GM12864 (cell line): Measurements from ENCODE around the gene NME8.

Experiments
- DNase-seq: peaks from one replicate; pipeline ENCODE4 v3.0.0-alpha.2; 2011; ENCODE audit warnings: low read depth
- H3K4me3 ChIP-seq: 2 replicates; pipeline ENCODE4 v1.5.1; 2011; ENCODE audit warnings: mild to moderate bottlenecking, low read depth, low read length, control low read depth
- TF ChIP-seq, protein P1 (sequence below): IDR thresholded peaks from 2 replicates; pipeline ENCODE4 v1.5.1; 2011; ENCODE audit warnings: low read depth, mild to moderate bottlenecking, moderate library complexity, low read length, control low read depth, inconsistent platforms; ENCODE audit errors: missing control alignments

The NME8 gene

DNA sequence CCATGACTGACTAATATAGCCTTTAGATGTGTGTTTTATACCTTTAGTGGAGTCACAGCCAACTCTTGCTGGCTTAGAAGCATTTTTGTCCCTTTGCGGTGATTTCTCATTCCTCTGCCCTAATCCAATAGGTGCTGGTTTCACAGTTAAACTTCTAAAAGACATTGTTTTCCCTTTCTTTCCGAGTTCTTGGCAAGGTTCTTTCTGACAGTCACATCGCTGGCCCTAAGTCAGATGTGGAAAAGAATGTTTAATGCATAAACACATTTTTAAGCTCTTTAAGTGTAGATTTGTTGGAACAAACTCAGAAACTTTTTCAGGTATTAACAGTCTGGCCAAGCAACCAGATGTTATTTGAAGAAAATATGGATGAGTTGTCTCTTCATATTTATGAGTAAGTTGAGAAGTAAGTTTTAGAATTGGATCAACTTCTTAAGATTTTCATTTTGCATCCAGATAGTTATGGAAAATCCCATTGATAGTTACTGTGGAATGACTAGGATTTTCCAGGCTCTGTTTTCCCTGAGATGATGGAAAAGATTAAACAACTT, 76.2 kb downstream of the NME8 start:
- DNase-seq = no peak
- no peak overlapping the region for H3K4me3 ChIP-seq
- TF ChIP-seq, protein P1, sequence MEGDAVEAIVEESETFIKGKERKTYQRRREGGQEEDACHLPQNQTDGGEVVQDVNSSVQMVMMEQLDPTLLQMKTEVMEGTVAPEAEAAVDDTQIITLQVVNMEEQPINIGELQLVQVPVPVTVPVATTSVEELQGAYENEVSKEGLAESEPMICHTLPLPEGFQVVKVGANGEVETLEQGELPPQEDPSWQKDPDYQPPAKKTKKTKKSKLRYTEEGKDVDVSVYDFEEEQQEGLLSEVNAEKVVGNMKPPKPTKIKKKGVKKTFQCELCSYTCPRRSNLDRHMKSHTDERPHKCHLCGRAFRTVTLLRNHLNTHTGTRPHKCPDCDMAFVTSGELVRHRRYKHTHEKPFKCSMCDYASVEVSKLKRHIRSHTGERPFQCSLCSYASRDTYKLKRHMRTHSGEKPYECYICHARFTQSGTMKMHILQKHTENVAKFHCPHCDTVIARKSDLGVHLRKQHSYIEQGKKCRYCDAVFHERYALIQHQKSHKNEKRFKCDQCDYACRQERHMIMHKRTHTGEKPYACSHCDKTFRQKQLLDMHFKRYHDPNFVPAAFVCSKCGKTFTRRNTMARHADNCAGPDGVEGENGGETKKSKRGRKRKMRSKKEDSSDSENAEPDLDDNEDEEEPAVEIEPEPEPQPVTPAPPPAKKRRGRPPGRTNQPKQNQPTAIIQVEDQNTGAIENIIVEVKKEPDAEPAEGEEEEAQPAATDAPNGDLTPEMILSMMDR = no peak

DNA sequence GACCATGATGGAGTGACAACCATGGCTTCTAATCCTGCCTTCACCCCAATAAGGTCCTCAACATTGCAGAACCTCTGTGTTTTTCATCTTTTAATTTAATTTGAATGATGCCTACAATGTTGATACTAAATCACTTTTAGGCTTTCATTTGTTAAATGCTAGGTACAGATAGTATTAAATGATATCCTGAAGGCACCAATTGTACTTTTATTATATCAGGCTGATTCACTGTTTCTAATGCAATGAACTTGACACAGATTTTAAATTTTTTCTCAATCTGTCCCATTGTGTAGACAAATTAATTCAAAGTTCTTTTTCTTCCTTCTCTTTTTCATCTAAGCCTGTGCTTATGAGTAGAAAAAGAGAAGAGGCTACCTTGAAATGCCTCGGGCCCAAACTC, 77.2 kb downstream of the NME8 start:
- H3K4me3 ChIP-seq = no peak overlapping the region
- TF ChIP-seq, protein P1 = no peak
- no peak for DNase-seq

DNA sequence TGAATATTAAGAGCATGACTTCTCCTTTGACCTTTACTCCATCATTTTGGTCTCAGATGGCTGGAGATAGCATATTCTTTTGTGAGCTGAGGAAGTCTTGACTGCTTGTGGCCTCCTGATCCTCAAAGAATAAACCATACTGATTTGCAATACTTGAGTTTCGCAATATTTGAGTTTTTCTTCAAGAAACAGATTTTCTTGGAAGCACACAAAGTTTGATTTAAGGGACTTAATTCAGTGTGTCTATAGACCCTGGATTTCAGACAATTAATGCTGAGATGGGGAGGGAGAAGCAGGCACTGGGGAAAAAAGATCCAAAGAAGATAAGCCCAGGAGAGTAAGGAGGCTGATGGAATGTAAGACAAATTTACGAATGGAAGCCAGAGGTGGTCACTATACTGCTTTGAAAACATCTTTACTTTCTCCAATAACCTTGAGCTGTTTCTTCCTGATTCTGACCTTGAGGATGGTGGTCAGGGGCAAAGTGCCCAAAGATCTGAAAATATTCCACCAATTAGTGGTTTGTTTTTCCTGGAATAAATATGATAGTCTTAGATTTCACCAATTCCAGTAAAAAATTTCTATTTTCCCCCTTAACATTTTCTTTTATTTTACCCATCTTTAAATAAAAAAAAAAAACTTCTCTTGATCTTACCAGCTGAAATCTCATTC, 79.5 kb downstream of the NME8 start:
- H3K4me3 ChIP-seq = no peak overlapping the region
- DNase-seq = no peak

DNA sequence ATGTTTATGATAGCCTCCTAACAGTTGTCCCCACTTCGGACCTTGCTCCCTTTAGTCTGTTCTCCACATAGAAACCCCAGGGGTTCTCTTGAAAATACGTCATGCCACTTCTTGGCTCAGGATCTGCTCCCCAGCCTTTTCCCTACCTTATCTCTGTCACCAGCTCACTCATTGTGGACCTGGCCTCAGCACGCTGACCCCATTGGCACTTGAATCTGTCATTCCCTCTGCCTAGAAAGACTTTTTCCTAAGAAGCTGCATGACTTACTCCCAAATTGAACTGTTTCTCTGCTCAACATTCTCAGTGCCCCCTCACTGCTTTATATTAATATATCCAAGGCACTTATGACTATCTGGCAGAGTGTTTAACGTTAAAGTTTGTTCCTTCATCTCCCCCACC, 80.5 kb downstream of the NME8 start:
- H3K4me3 ChIP-seq = no peak overlapping the region
- no peak for DNase-seq
- TF ChIP-seq, protein P1 = no peak

More for the DNA sequence above, 79.5 kb downstream of the NME8 start:
- TF ChIP-seq, protein P1 = no peak

DNA sequence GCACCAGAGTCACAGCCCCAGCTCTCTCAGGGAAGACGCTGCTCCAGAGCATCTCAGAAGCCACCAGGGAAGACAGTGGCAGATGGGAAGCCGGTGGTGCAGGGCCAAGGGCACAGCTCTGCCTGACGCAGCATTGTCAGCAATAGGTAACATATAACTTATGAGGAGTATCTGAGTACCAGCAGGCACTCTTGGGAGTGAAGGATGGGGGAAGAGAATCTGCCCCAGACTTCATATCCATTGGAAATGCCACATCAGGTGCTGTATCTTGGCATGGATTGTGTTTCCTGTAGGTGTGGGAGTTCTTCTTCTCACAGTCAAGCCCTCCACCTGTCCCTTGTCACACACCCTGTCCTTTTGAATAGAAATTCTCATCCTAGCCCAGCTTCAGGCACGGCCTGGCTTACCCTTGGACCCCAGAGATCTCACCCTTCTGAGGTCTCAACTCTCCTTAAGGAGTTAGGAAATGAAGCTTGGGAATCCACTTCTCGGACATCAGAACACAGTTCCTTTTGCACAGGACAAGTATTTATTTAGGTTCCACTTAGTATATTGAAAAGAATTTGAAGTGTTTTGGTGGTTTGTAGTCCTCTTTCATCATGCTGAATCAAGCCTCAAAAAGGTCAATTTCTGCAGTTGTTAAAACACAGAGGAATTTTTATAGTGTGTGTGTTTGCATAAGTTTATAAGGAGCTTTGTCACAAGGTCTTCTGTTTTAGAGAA, 82.0 kb downstream of the NME8 start:
- H3K4me3 ChIP-seq = no peak overlapping the region
- no peak for DNase-seq
- TF ChIP-seq, protein P1 = no peak

DNA sequence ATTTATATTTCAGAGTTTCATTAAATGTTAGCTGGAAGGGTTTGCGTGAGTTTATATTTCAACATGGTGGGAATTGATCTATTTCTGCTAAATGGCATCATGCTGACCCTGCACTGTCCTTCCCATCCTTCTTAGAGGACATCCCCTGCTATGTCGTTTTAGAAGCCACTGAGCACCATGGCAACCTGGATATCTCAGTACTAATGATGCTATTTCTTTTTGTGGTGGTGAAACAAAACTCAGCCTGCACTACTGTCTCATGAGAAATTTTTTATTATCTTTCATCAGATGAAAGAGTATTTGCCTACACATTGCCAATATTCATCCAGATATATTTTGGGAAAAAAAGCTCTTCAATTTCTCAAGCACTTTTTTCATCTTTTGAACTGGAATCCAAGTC, 84.1 kb downstream of the NME8 start:
- TF ChIP-seq, protein P1 = no peak
- no peak overlapping the region for H3K4me3 ChIP-seq
- no peak for DNase-seq
